ENCODE measurements around the gene AMBRA1. TPM values are rescaled to one million over a fixed set of nuclear protein-coding genes. Genes with fewer than 3 reads are reported as not detected.

The AMBRA1 gene
- total RNA-seq, 2 donors from 2014 or later: 47.3 to 52.2 TPM

DNA sequence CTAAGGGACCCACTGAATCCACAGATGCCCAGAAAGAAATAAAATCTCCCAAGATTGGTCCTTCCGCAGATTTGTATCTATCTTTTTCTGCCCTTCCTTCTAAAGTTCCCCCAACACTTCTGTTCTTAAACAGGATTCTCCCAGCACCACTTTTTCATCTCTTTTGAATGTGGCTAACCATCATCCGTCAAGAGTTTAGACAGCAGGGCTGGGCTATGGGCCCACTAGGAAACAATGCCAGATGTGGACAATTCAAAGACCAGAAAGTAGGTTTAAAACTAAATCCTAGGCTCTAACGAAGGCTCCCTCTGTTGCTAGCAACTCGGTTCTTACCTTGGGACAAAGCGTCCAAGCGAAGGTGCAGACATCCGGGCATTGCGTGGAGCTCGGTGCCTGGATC, 100.0 kb downstream of the AMBRA1 start:
- ATAC-seq (no peak), DNase-seq (no peak)
- Mint-ChIP-seq H3K27ac (no peak overlapping the region), H3K4me3 (no peak overlapping the region), H3K27me3 (no peaks in the 10 kb centered on the region), H3K4me1 (peaks cover 24% of the 10 kb centered on the region), H3K36me3 (ENCODE audit: low read depth) (peaks cover 10% of the 10 kb centered on the region)
- H3K9me3 ChIP-seq (ENCODE audit: control insufficient read depth, low read length, poor library complexity, severe bottlenecking): no peaks in the 10 kb centered on the region

DNA sequence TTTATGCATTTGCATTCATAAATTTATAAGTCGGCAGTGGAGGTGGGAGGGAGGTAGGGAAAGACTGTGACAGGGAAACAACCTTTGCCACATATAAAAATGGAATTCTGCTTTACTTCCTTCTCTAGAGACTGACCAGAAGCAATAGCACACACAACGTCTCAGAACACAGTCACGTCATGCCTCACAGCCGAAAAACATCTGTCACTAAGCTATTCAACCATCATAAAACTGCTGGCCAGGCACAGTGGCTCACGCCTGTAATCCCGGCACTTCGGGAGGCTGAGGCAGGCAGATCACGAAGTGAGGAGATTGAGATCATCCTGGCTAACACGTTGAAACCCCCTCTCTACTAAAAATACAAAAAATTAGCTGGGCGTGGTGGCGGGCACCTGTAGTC, 101.3 kb downstream of the AMBRA1 start:
- DNase-seq (no peak), ATAC-seq (no peak)
- Mint-ChIP-seq H3K27ac (no peak overlapping the region), H3K36me3 (ENCODE audit: low read depth) (peaks cover 5% of the 10 kb centered on the region), H3K4me3 (peak overlapping the region; percentile 41), H3K27me3 (no peaks in the 10 kb centered on the region), H3K4me1 (peaks cover 21% of the 10 kb centered on the region)
- no peaks in the 10 kb centered on the region for H3K9me3 ChIP-seq (ENCODE audit: control insufficient read depth, low read length, poor library complexity, severe bottlenecking)

DNA sequence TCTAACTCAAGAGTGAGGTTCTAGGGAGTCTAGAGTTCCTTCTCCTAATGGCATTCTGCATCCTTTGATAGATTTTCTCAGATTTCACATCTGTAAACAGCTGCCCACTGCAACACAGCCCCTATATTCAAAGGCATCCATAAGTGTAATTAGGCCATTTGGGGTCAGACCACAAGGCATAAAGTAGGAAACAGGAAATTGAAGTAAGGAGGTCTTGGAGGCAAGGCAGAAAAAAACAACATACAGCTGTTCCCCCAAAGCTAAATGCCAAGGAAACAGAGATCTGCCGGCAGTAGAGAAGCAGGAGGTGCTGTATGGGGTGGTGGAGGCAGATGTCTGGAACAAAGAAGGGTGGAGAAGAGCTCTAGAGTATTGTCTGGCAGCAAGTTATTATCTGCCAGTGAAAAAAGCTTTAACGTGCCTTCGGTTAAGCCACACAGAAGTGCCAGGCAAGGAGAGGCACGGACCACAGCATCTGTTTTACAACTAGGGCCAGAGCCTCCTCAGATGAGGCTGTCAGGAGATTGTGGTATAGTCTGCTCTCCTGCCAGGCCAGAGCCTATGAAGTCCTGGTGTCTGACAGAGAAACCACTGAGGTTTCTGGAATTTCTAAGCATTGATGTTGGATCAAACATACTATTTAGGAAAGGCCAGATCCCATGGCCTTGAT, 102.0 kb downstream of the AMBRA1 start:
- peaks cover 2% of the 10 kb centered on the region for H3K36me3 Mint-ChIP-seq (ENCODE audit: low read depth)
- H3K27ac Mint-ChIP-seq: peak overlapping the region; percentile 83
- H3K27me3 Mint-ChIP-seq: no peaks in the 10 kb centered on the region
- H3K4me3 Mint-ChIP-seq: no peak overlapping the region
- peaks cover 16% of the 10 kb centered on the region for H3K4me1 Mint-ChIP-seq
- ATAC-seq (no peak), DNase-seq (no peak)
- H3K9me3 ChIP-seq (ENCODE audit: control insufficient read depth, low read length, poor library complexity, severe bottlenecking): no peaks in the 10 kb centered on the region

DNA sequence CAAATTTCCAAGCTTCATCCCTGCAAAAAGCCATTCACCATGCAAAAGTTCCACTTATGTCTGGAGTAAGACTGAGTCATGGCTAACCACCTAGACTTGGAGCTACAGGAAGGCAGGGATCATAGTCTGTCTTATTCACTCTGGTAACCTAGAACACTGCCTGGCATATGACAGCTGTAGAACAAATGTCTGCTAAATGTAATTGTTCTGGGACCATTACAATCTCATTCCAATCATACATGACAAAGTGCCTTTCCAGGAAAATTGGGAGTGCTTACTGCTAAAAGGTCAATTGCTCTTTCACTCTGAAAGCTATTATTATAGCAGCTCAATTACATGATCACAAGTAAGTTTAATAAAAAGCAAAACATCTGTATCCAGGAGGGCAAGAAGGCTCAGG, 103.2 kb downstream of the AMBRA1 start:
- H3K27me3 Mint-ChIP-seq: no peaks in the 10 kb centered on the region
- no peaks in the 10 kb centered on the region for H3K36me3 Mint-ChIP-seq (ENCODE audit: low read depth)
- ATAC-seq (no peak), DNase-seq (no peak)
- H3K4me1 Mint-ChIP-seq: peaks cover 16% of the 10 kb centered on the region
- no peak overlapping the region for H3K4me3 Mint-ChIP-seq
- H3K27ac Mint-ChIP-seq: no peak overlapping the region
- no peaks in the 10 kb centered on the region for H3K9me3 ChIP-seq (ENCODE audit: control insufficient read depth, low read length, poor library complexity, severe bottlenecking)

GRCh38 chr11:46489656-46490560, 103.9 kb downstream of the AMBRA1 start:
- no peak overlapping the region for H3K27ac Mint-ChIP-seq
- H3K27me3 Mint-ChIP-seq: no peaks in the 10 kb centered on the region
- no peaks in the 10 kb centered on the region for H3K36me3 Mint-ChIP-seq (ENCODE audit: low read depth)

DNA sequence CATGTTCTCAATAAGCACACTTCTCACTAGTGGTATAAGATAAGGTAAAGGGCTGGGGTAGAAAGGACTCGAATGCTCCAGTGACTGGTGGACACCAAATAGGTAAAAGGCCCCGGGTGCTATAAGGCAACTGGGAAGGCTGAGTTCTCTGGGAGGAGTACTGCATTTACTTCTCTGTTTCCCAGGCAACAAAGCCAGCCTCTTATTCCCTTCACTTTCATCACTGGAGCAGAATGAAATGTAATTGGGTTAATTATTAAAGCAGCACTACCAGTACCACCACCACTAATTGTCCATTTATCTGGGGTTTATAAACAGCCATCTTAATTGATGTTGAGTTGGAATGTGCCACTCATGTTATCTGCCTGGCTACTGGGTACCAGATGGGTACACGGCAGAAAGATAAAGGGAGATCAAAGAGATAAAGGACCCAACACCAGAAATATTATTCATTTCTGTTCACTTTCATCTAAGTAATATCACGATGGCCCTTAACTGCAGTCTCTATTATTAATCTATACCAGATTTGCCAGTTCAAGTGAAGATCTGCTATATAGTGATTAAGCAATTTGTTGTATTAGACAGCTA, 107.9 kb downstream of the AMBRA1 start:
- Mint-ChIP-seq H3K27me3 (no peaks in the 10 kb centered on the region), H3K36me3 (ENCODE audit: low read depth) (peaks cover 2% of the 10 kb centered on the region), H3K4me3 (no peak overlapping the region), H3K27ac (no peak overlapping the region), H3K4me1 (peaks cover 20% of the 10 kb centered on the region)
- ATAC-seq (no peak), DNase-seq (no peak)
- no peaks in the 10 kb centered on the region for H3K9me3 ChIP-seq (ENCODE audit: control insufficient read depth, low read length, poor library complexity, severe bottlenecking)

More at GRCh38 chr11:46489656-46490560, 103.9 kb downstream of the AMBRA1 start:
- DNase-seq (peak in 1 of 3 donors; percentile 10), ATAC-seq (peak; percentile 73)
- Mint-ChIP-seq H3K4me3 (no peak overlapping the region), H3K4me1 (peaks cover 17% of the 10 kb centered on the region)
- H3K9me3 ChIP-seq (ENCODE audit: control insufficient read depth, low read length, poor library complexity, severe bottlenecking): no peaks in the 10 kb centered on the region

DNA sequence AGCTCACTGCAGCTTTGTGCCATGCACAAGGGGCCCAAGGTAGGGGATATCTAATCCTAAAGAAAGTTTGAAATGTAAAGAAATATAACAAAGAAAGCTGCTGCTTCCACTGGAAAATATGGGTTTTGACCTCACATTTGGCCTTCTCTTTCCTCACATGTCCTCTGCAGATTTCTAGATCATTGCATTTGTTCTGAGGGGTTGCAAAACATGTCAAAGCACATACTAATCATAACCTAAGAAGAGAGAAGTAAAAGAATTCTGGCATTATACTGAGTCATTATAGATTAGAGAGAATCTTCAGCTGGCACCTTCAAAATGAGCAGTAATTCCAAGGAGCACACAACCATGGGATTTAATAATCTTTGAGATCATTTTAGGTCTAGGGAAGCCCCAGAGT, 109.7 kb downstream of the AMBRA1 start:
- Mint-ChIP-seq H3K4me3 (no peak overlapping the region), H3K36me3 (ENCODE audit: low read depth) (peaks cover 2% of the 10 kb centered on the region), H3K27ac (no peak overlapping the region), H3K4me1 (peaks cover 15% of the 10 kb centered on the region), H3K27me3 (no peaks in the 10 kb centered on the region)
- DNase-seq (no peak), ATAC-seq (no peak)
- H3K9me3 ChIP-seq (ENCODE audit: control insufficient read depth, low read length, poor library complexity, severe bottlenecking): no peaks in the 10 kb centered on the region

- no peak overlapping the region for H3K4me3 Mint-ChIP-seq
- peaks cover 2% of the 10 kb centered on the region for H3K36me3 Mint-ChIP-seq (ENCODE audit: low read depth)
- no peaks in the 10 kb centered on the region for H3K9me3 ChIP-seq (ENCODE audit: control insufficient read depth, low read length, poor library complexity, severe bottlenecking)
- peak overlapping the region; percentile 29 for H3K27ac Mint-ChIP-seq
- DNase-seq (no peak), ATAC-seq (no peak)
- peaks cover 23% of the 10 kb centered on the region for H3K4me1 Mint-ChIP-seq
- H3K27me3 Mint-ChIP-seq: no peaks in the 10 kb centered on the region
These were observed 112.9 kb downstream of the AMBRA1 start for GRCh38 chr11:46480909-46481308.

DNA sequence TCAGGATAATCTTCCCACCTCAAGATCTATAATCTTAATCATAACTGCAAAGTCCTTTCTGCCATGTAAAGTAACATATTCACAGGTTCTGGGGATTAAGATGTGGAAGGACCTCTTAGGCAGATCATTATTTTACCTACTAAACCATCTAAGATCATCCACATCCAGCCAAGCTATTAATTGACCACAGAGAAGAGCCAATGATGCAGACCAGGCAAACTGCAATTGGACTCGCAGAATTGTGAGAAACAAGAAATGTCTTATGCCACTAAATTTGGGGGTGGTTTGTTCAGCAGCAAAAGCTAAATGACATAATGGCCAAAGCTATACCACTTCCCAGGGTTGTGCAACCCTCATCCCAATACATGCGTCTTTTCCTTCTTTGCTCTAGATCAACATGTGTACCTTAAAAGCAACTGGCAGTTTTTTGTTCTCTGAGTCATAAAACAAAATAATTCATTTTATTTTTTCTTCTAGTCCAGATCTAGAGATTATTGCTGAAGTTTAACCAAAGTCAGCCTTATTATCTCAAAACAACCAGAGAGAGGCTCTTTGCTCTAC, 113.6 kb downstream of the AMBRA1 start:
- peaks cover 2% of the 10 kb centered on the region for H3K36me3 Mint-ChIP-seq (ENCODE audit: low read depth)

GRCh38 chr11:46479601-46480000, 114.2 kb downstream of the AMBRA1 start:
- no peak for ATAC-seq
- Mint-ChIP-seq H3K27me3 (no peaks in the 10 kb centered on the region), H3K4me1 (peaks cover 28% of the 10 kb centered on the region), H3K36me3 (ENCODE audit: low read depth) (peaks cover 2% of the 10 kb centered on the region), H3K4me3 (no peak overlapping the region), H3K27ac (no peak overlapping the region)
- no peaks in the 10 kb centered on the region for H3K9me3 ChIP-seq (ENCODE audit: control insufficient read depth, low read length, poor library complexity, severe bottlenecking)
- no peak for DNase-seq

More for the DNA sequence above, 113.6 kb downstream of the AMBRA1 start:
- no peaks in the 10 kb centered on the region for H3K27me3 Mint-ChIP-seq
- peak overlapping the region; percentile 19 for H3K4me3 Mint-ChIP-seq
- no peak for DNase-seq
- H3K27ac Mint-ChIP-seq: no peak overlapping the region
- no peak for ATAC-seq
- no peaks in the 10 kb centered on the region for H3K9me3 ChIP-seq (ENCODE audit: control insufficient read depth, low read length, poor library complexity, severe bottlenecking)
- peaks cover 29% of the 10 kb centered on the region for H3K4me1 Mint-ChIP-seq

- Mint-ChIP-seq H3K4me1 (peaks cover 29% of the 10 kb centered on the region), H3K4me3 (no peak overlapping the region)
- no peak for ATAC-seq
These were observed 115.6 kb downstream of the AMBRA1 start for GRCh38 chr11:46478196-46478595.

DNA sequence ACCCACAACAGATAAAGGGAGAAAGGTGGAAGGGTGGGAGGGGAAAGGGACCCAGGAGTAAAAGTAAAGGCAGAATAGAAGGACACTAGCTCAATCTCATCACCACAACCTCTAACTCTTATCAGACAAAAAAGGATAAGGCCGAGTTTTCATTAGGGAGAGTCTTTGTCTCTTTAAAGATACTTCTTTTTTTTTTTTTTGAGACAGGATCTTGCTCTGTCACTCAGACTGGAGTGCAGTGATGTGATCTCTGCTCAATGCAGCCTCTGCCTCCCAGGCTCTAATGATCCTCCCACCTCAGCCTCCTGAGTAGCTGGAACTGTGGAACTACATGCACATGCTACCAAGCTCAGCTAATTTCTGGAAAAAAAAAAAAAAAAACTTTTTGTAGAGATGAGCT, 116.7 kb downstream of the AMBRA1 start:
- Mint-ChIP-seq H3K4me3 (no peak overlapping the region), H3K4me1 (peaks cover 31% of the 10 kb centered on the region), H3K36me3 (ENCODE audit: low read depth) (no peaks in the 10 kb centered on the region), H3K27me3 (no peaks in the 10 kb centered on the region), H3K27ac (peak overlapping the region; percentile 8)
- ATAC-seq (no peak), DNase-seq (no peak)
- H3K9me3 ChIP-seq (ENCODE audit: control insufficient read depth, low read length, poor library complexity, severe bottlenecking): no peaks in the 10 kb centered on the region

More at GRCh38 chr11:46478196-46478595, 115.6 kb downstream of the AMBRA1 start:
- no peaks in the 10 kb centered on the region for H3K9me3 ChIP-seq (ENCODE audit: control insufficient read depth, low read length, poor library complexity, severe bottlenecking)
- H3K27me3 Mint-ChIP-seq: no peaks in the 10 kb centered on the region
- DNase-seq: no peak
- H3K27ac Mint-ChIP-seq: no peak overlapping the region
- no peaks in the 10 kb centered on the region for H3K36me3 Mint-ChIP-seq (ENCODE audit: low read depth)

DNA sequence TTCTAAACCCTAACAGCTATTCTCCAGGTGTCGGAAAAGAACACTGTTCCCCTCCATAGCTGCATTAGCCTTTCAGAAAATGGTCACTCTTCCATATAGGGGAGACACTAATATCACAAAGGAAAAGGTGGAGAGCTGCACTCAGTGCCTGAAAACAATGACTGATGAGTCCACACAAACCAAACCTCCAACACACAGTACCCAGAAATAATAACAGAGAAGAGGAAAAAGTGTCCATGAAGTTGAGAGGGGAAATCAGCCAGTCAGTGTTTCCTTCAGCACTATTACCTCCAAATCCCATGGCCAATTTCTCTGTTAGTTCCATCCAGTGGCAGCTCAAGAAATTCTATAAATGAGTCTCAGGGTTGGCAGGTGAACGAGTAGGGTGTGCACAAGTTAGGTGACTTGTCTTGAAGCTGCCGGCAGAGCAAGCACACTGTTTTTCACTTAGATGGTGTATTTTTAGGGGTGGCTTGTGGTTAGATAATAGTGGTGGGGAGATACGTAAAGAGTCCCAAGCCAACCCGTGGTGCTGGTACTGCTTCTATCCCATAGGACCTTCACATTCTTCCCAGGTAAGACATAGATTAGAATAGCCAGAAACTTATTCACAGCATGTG, 117.8 kb downstream of the AMBRA1 start:
- peak overlapping the region; percentile 8 for H3K27ac Mint-ChIP-seq
- H3K4me3 Mint-ChIP-seq: peak overlapping the region; percentile 43
- H3K4me1 Mint-ChIP-seq: peaks cover 29% of the 10 kb centered on the region
- no peak for DNase-seq
- ATAC-seq: no peak
- H3K9me3 ChIP-seq (ENCODE audit: control insufficient read depth, low read length, poor library complexity, severe bottlenecking): no peaks in the 10 kb centered on the region
- H3K36me3 Mint-ChIP-seq (ENCODE audit: low read depth): no peaks in the 10 kb centered on the region
- no peaks in the 10 kb centered on the region for H3K27me3 Mint-ChIP-seq
